GM12873 (cell line): ENCODE measurements around the gene WDR17.

ENCODE experiments used
- TF ChIP-seq, protein P1 (sequence below): IDR thresholded peaks from 2 replicates; pipeline ENCODE4 v1.5.1; 2012; ENCODE audit warnings: low read depth, mild to moderate bottlenecking, moderate library complexity, low read length, control low read depth; ENCODE audit not compliant: insufficient read depth; ENCODE audit errors: missing control alignments

The WDR17 gene

DNA sequence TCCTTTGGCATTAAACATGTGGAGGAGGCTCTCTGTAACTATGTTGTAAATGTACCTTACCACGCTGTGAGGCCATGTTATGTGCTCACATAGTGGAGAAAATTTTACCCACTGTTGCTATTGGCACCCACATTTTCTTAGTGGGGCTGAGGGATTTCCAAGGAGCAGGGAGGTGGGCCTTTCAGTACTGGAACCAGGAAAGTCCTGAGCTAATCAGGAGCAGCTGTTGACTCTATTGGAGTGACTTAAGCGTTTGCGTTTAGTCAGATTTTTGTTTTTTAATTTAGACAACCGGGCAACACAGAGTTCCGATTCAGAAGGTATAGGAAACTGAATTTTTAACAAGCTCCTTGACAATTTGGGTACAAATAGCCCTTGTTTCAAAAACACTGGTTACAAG is 30.7 kb upstream of the WDR17 start:
- TF ChIP-seq, protein P1, sequence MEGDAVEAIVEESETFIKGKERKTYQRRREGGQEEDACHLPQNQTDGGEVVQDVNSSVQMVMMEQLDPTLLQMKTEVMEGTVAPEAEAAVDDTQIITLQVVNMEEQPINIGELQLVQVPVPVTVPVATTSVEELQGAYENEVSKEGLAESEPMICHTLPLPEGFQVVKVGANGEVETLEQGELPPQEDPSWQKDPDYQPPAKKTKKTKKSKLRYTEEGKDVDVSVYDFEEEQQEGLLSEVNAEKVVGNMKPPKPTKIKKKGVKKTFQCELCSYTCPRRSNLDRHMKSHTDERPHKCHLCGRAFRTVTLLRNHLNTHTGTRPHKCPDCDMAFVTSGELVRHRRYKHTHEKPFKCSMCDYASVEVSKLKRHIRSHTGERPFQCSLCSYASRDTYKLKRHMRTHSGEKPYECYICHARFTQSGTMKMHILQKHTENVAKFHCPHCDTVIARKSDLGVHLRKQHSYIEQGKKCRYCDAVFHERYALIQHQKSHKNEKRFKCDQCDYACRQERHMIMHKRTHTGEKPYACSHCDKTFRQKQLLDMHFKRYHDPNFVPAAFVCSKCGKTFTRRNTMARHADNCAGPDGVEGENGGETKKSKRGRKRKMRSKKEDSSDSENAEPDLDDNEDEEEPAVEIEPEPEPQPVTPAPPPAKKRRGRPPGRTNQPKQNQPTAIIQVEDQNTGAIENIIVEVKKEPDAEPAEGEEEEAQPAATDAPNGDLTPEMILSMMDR = no peak

DNA sequence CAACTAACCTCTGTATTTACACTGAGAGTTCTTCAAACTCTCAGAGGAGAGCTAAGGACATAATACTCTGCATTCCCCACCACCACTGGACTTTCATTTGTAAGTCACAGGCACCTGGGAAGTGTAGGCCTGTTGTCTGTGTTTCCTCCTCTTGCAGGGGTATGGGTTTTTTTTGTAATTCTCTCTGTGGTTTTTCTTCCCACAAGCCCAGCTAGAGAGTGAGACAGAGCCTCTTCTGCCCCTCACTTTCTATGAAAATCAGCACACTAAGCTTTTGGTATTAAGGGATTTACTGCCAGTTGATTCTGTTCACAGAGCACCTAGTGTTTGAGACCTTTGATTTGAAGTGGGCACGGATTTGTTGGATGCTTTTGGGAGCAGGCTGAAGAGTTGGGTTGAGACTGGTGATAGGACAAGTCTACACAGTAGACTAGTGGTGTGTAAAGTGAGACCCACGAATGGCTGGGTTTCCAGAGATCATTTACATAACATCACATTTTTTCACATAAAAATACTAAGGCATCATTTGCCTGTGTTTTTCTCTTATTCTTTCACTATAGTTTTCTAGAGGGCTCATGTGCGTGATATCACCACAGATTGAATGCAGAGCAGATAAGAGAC is 28.9 kb upstream of the WDR17 start:
- TF ChIP-seq, protein P1 = no peak

DNA sequence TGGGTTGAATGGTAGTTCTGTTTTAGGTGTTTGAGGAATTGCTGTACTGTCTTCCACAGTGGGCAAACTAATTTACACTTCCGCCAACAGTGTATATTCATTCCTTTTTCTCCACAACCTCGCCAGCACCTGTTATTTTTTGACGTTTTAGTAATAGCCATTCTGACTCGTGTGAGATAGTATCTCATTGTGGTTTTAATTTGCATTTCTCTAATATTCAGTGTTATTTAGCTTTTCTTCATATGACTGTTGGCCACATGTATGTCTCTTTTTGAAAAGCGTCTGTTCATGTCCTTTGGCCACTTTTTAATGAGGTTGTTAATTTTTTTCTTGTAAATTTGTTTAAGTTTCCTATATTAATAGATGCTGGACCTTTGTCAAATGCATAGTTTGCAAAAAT is 26.9 kb upstream of the WDR17 start:
- TF ChIP-seq, protein P1 = no peak

DNA sequence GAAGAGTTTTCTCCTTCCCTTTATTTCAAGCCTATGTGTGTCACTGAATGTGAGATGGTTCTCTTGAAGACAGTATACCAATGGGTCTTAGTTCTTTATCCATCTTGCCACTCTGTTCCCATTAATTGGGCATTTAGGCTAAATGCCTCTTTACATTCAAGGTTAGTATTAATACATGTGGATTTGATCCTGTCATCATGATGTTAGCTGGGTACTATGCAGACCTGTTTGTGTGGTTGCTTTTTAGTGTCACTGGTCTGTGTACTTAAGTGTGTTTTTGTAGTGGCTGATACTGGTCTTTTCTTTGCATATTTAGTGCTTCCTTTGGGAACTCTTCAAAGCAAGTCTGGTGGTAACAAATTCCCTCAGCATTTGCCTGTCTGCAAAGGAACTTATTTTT is 23.4 kb upstream of the WDR17 start:
- TF ChIP-seq, protein P1 = no peak

DNA sequence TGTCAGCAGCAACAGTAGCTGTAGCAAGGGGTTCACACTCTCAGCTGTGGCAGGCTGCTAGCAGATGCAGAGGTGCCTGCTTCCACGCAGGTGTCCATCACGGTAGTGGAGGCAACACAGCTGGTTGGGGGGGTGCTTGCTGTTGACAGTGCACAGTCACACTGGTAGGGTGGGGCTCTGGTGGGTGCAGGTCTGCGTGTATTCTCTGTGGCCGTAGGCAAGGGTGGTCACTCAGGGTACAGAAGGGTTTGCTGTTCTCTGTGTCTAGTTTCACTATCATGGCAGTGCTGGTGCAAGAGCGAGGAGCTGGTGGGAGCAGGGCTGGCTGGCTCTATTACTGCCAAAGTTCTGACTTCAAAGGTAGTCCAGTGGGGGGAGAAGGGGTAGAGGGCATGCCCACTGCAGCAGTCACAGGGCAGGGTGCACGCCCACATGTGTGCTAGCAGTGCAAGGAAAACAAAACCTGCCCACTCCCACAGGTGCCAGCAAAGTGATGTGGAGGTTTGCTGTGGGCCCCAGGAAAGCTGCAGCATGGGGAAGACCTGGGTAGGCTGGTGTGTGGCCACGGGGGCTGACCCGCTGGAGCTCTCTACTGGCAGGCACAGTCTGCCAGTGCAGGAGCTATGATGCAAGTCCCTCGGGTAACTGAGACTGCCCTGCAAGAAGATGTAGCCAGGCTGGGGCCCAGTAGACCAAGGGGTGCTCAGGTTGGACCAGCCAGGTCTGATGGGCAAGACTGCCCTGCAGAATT is 21.6 kb upstream of the WDR17 start:
- TF ChIP-seq, protein P1 = no peak

DNA sequence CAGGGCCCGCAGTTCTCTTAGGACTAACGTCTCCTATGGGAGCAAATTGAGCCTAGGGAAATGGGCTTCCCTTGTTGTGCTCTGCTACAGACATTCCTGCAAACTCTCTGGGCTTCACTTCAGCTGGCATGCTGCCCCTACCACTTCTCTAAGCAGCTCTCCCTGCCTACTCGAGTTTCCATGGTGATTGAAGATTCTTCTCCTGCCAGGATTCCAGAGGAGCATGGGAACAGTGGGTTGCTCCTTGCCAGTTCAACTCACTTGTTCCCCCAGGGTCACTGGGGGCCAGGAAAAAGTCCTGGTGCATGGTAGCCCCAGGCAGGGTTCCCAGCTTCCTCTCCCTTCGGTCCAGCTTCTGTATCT is 21.1 kb upstream of the WDR17 start:
- TF ChIP-seq, protein P1 = no peak

DNA sequence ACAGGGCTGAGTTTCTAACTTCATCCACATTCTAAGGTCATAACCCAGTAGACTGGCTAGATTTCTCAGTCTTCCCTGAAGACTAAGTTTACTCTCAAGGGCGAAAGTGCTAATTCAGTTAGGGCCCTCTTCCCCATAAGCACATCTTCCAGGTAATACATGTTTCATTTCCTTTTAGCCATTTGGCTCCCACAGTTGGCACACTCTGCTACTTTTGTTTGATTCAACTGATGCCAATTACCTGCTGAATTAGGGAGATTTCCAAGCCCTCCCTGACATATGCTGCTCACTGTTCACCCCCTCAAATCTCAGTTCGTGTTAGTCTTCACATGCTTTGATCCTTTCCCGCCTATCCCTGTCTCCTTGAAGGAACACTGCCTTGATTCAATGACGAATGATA is 17.0 kb upstream of the WDR17 start:
- TF ChIP-seq, protein P1 = no peak
